A549 (cell line): Measurements from ENCODE around the gene AFG3L2. TPM values are rescaled to one million over a fixed set of nuclear protein-coding genes. Genes with fewer than 3 reads are reported as not detected.
A peak's percentile ranks its signal among the peaks of the same experiment; 100 is the strongest.

Source experiments
- ATAC-seq, 2 experiments: fragments of 200-7000 bp in 1 of 2; fragments of >200 bp in 1 of 2; cut with Nextera tagmentation in 1 of 2; cut with Tn5 transposase in 1 of 2; 3 replicates each; pipeline versions ENCODE4 v1.8.0 to v1.9.1; 2018 to 2020; ENCODE audit warnings: mild to moderate bottlenecking in 1 of 2, moderate library complexity in 1 of 2
- CTCF ChIA-PET: fragments of 300-600 bp; sonication (Branson Sonifier 250); formaldehyde crosslinking; extraction: SDS; loops from one replicate; lab custom pipeline; 2021; ENCODE audit warnings: antibody characterized with exemption, inconsistent platforms; lab: Yijun Ruan, JAX
- POLR2A ChIA-PET: fragments of 350-600 bp; formaldehyde crosslinking; extraction: SDS; loops from one replicate; lab custom pipeline; 2021; ENCODE audit warnings: antibody characterized with exemption, inconsistent platforms; lab: Yijun Ruan, JAX
- DNase-seq, 2 experiments: peaks; one replicate each; pipeline versions ENCODE4 v3.0.0 to v3.0.0-alpha.2; 2011 to 2016; ENCODE audit warnings: low read depth in 1 of 2, low spot score in 1 of 2
- FAIRE-seq: peaks from 2 replicates; lab custom pipeline; 2011; peaks lifted over from hg19 to GRCh38; lab: Jason Lieb, UNC
- H3K27ac ChIP-seq, 2 experiments: fragments of >200 bp; sonication (Bioruptor Twin); formaldehyde crosslinking; 3 replicates each; pipeline ENCODE4 v1.5.1; 2016 to 2017
- H3K4me1 ChIP-seq: fragments of >200 bp; sonication (Bioruptor Twin); formaldehyde crosslinking; 3 replicates; pipeline ENCODE4 v1.6.1; 2016
- H3K4me2 ChIP-seq: fragments of >200 bp; sonication (Bioruptor Twin); formaldehyde crosslinking; 3 replicates; pipeline ENCODE4 v1.6.1; 2016
- H3K4me3 ChIP-seq: fragments of >200 bp; sonication (Bioruptor Twin); formaldehyde crosslinking; 3 replicates; pipeline ENCODE4 v1.5.1; 2016
- H3K9me3 ChIP-seq: fragments of >200 bp; sonication (Bioruptor Twin); formaldehyde crosslinking; 3 replicates; pipeline ENCODE4 v1.6.1; 2016
- BHLHE40 ChIP-seq: IDR thresholded peaks from 2 replicates; pipeline ENCODE4 v1.6.1; 2012; ENCODE audit warnings: low read depth, low read length, inconsistent platforms
- EHF ChIP-seq: fragments of 250-450 bp; sonication (Bioruptor Pico); IDR thresholded peaks from 2 replicates; pipeline ENCODE4 v1.5.0; 2020; ENCODE audit warnings: mild to moderate bottlenecking
- EP300 ChIP-seq, 2 experiments: fragments of >200 bp; sonication (Bioruptor Twin); formaldehyde crosslinking; IDR thresholded peaks; 2 replicates in 1 of 2; 3 replicates in 1 of 2; pipeline ENCODE4 v1.6.1; 2016 to 2017
- FOSL2 ChIP-seq, 2 experiments: fragments of 450-650 bp in 1 of 2; fragments of >200 bp in 1 of 2; sonication (Bioruptor Twin) in 1 of 2; formaldehyde crosslinking; IDR thresholded peaks; 2 replicates each; pipeline versions ENCODE4 v1.5.0 to v1.6.1; 2016 to 2020; ENCODE audit warnings: mild to moderate bottlenecking in 1 of 2, moderate library complexity in 1 of 2
- HOXA7 ChIP-seq: fragments of 250-450 bp; sonication (Bioruptor Pico); IDR thresholded peaks from 2 replicates; pipeline ENCODE4 v1.5.0; 2020; ENCODE audit warnings: mild to moderate bottlenecking, moderate library complexity
- JUNB ChIP-seq: fragments of >200 bp; sonication (Bioruptor Twin); formaldehyde crosslinking; IDR thresholded peaks from 2 replicates; pipeline ENCODE4 v1.6.1; 2016
- KDM1A ChIP-seq: fragments of 200-600 bp; sonication (generic); IDR thresholded peaks from 2 replicates; pipeline ENCODE4 v1.6.1; 2016; ENCODE audit warnings: low read depth, mild to moderate bottlenecking
- MYC ChIP-seq: IDR thresholded peaks from 2 replicates; pipeline ENCODE4 v1.6.1; 2012; ENCODE audit warnings: mild to moderate bottlenecking, inconsistent platforms, low read length, improper control_type of control experiment, borderline replicate concordance
- POLR2AphosphoS2 ChIP-seq: conservative IDR thresholded peaks from 2 replicates; pipeline ENCODE4 v1.6.1; 2012; ENCODE audit warnings: low read length, improper control_type of control experiment, inconsistent platforms
- RAD21 ChIP-seq, 2 experiments: fragments of >200 bp in 1 of 2; sonication (Bioruptor Twin) in 1 of 2; formaldehyde crosslinking in 1 of 2; IDR thresholded peaks in 1 of 2; conservative IDR thresholded peaks in 1 of 2; 2 replicates in 1 of 2; 3 replicates in 1 of 2; pipeline ENCODE4 v1.6.1; 2012 to 2018; ENCODE audit warnings: inconsistent platforms in 1 of 2
- TFCP2L1 ChIP-seq: fragments of 250-450 bp; sonication (Bioruptor Pico); IDR thresholded peaks from 2 replicates; pipeline ENCODE4 v1.5.0; 2021; ENCODE audit warnings: mild to moderate bottlenecking
- TP53 ChIP-seq: fragments of 250-450 bp; sonication (Bioruptor Pico); IDR thresholded peaks from 2 replicates; pipeline ENCODE4 v1.5.0; 2021; ENCODE audit warnings: mild to moderate bottlenecking, moderate library complexity
- WGBS: methylation state at CpG from one replicate; pipeline ENCODE4 v1.1.6; 2017; ENCODE audit errors: missing lambda C conversion rate; 5-methylcytosine and 5-hydroxymethylcytosine counted together
- polyA plus RNA-seq, 4 experiments: library from polyadenylated mRNA; depleted of rRNA in 3 of 4; stranded (reverse); fragments of >200 nt; fragmentation: RNase III in 1 of 4; extraction: RNeasy Plus Mini Kit Qiagen cat#74134 plus additional on column Dnase treatment in 1 of 4; gene quantifications; 2 replicates in 3 of 4; 3 replicates in 1 of 4; pipeline ENCODE4 v1.2.3, GENCODE V29; 2011 to 2017
- TF ChIP-seq, protein P1 (sequence below): fragments of >200 bp; sonication (Bioruptor Twin); formaldehyde crosslinking; IDR thresholded peaks from 2 replicates; pipeline ENCODE4 v1.6.1; 2016
- TF ChIP-seq, protein P2 (sequence below): fragments of 450-650 bp; IDR thresholded peaks from 2 replicates; pipeline ENCODE4 v1.6.1; 2014; ENCODE audit warnings: antibody characterized with exemption
- TF ChIP-seq, protein P3 (sequence below): fragments of >200 bp; sonication (Bioruptor Twin); formaldehyde crosslinking; IDR thresholded peaks from 3 replicates; pipeline ENCODE4 v1.6.1; 2016
- TF ChIP-seq, protein P4 (sequence below): fragments of 150-350 bp; IDR thresholded peaks from 2 replicates; pipeline ENCODE4 v1.6.1; 2014; ENCODE audit warnings: low read depth, mild to moderate bottlenecking, low read length
- TF ChIP-seq, protein P5 (sequence below): fragments of 250-450 bp; sonication (Bioruptor Pico); IDR thresholded peaks from 2 replicates; pipeline ENCODE4 v1.5.0; 2021; ENCODE audit warnings: mild to moderate bottlenecking, moderate library complexity, borderline replicate concordance
- TF ChIP-seq, protein P6 (sequence below): fragments of 200-600 bp; sonication (generic); IDR thresholded peaks from 2 replicates; pipeline ENCODE4 v1.6.1; 2016; ENCODE audit warnings: antibody characterized with exemption, mild to moderate bottlenecking, moderate library complexity

AFG3L2 gene
- polyA plus RNA-seq, 2 of the 4 experiments (the other 2 are of a cell fraction), result 33.7 to 56.4 TPM

DNA sequence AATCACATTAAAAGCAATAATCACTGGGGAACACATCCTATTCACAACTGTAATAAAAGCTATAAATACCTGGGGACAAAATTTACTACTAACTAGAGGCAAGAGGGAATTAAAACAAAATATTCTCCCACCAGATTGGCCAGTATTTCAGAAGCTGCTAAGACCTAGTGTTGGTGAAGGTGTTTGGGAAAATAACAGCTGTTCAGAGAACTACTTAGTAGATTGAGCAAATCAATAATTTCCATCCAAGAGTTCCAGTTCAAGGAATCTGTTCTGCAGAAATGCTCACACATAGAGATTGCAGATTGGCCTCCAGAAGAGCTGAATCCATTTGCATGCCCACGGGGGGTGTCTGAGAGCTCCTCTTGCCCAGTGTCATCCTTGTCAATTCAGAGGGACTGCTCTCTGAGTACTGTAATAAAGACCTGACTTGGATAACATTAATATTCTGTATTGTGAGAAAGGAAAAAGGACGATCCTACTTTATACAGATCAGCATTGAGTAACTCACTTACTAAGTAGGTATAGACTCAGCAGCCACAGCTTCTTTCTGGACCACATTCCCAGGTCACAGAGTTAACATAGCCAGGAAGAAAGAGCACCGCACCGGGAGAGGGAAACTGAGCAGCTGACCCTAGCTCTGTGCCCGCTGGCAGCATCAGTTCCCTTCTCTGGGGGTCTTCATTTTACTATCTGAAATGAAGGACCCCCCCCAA is 63.3 kb downstream of the AFG3L2 start:
- DNase-seq (no peak), ATAC-seq (no peak), FAIRE-seq (no peak)
- no peak overlapping the region for H3K27ac ChIP-seq
- POLR2A ChIA-PET, result no interaction called here
- H3K4me3 ChIP-seq, result no peak overlapping the region
- 96% methylated on average over 5 of the region's 5 CpGs for WGBS
- CTCF ChIA-PET, result interaction anchor here (0.7 to 1.6 kb wide), 5 partner anchors 13 to 43 kb away, joined by 3 to 6 read pairs (median 4); no protein-coding TSS in a partner anchor
- peaks cover 20% of the 10 kb centered on the region for H3K9me3 ChIP-seq
- no peak overlapping the region for H3K4me2 ChIP-seq
- TF ChIP-seq RAD21 (conservative IDR thresholded peaks at IDR 0.05 in 1 of 2, IDR thresholded peaks at IDR 0.05 in 1 of 2) (no peak), BHLHE40 (no peak), KDM1A (no peak)
- TF ChIP-seq, protein P1, sequence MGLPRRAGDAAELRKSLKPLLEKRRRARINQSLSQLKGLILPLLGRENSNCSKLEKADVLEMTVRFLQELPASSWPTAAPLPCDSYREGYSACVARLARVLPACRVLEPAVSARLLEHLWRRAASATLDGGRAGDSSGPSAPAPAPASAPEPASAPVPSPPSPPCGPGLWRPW, result no peak
- TF ChIP-seq, protein P2, sequence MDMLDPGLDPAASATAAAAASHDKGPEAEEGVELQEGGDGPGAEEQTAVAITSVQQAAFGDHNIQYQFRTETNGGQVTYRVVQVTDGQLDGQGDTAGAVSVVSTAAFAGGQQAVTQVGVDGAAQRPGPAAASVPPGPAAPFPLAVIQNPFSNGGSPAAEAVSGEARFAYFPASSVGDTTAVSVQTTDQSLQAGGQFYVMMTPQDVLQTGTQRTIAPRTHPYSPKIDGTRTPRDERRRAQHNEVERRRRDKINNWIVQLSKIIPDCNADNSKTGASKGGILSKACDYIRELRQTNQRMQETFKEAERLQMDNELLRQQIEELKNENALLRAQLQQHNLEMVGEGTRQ, result no peak
- TF ChIP-seq, protein P3, sequence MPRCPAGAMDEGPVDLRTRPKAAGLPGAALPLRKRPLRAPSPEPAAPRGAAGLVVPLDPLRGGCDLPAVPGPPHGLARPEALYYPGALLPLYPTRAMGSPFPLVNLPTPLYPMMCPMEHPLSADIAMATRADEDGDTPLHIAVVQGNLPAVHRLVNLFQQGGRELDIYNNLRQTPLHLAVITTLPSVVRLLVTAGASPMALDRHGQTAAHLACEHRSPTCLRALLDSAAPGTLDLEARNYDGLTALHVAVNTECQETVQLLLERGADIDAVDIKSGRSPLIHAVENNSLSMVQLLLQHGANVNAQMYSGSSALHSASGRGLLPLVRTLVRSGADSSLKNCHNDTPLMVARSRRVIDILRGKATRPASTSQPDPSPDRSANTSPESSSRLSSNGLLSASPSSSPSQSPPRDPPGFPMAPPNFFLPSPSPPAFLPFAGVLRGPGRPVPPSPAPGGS, result no peak
- H3K4me1 ChIP-seq, result peaks cover 8% of the 10 kb centered on the region

DNA sequence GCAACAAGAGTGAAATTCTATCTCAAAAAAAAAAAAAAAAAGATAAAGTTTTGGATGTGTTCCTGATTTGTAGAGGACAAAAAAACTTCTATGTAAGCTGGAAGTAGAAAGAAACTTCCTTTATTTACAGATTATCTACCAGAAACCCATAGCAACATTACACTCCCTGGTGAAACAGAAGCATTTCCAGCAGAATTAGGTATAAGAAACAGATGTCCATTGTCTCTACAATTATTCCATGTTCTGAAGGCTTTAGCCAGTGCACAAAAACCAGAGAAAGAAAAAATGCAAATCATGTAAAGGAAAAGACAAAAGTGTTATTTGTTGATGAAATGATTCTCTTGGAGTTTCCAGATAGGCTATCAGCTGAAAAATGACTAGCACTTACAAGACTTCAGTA is 64.1 kb downstream of the AFG3L2 start:
- ATAC-seq (no peak), DNase-seq (no peak), FAIRE-seq (no peak)
- H3K4me2 ChIP-seq, result no peak overlapping the region
- peaks cover 8% of the 10 kb centered on the region for H3K4me1 ChIP-seq
- TF ChIP-seq HOXA7 (CRISPR knock-in tag), result no peak
- TF ChIP-seq, protein P4, sequence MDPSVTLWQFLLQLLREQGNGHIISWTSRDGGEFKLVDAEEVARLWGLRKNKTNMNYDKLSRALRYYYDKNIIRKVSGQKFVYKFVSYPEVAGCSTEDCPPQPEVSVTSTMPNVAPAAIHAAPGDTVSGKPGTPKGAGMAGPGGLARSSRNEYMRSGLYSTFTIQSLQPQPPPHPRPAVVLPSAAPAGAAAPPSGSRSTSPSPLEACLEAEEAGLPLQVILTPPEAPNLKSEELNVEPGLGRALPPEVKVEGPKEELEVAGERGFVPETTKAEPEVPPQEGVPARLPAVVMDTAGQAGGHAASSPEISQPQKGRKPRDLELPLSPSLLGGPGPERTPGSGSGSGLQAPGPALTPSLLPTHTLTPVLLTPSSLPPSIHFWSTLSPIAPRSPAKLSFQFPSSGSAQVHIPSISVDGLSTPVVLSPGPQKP, result no peak
- TF ChIP-seq, protein P5, sequence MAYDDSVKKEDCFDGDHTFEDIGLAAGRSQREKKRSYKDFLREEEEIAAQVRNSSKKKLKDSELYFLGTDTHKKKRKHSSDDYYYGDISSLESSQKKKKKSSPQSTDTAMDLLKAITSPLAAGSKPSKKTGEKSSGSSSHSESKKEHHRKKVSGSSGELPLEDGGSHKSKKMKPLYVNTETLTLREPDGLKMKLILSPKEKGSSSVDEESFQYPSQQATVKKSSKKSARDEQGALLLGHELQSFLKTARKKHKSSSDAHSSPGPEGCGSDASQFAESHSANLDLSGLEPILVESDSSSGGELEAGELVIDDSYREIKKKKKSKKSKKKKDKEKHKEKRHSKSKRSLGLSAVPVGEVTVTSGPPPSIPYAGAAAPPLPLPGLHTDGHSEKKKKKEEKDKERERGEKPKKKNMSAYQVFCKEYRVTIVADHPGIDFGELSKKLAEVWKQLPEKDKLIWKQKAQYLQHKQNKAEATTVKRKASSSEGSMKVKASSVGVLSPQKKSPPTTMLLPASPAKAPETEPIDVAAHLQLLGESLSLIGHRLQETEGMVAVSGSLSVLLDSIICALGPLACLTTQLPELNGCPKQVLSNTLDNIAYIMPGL (CRISPR knock-in tag), result no peak
- ChIA-PET CTCF (interaction anchor here (1.1 to 1.6 kb wide), 3 partner anchors 22 to 42 kb away, joined by 4 to 6 read pairs (median 5); no protein-coding TSS in a partner anchor), POLR2A (no interaction called here)
- peaks cover 20% of the 10 kb centered on the region for H3K9me3 ChIP-seq
- H3K27ac ChIP-seq, result no peak overlapping the region
- H3K4me3 ChIP-seq, result no peak overlapping the region

DNA sequence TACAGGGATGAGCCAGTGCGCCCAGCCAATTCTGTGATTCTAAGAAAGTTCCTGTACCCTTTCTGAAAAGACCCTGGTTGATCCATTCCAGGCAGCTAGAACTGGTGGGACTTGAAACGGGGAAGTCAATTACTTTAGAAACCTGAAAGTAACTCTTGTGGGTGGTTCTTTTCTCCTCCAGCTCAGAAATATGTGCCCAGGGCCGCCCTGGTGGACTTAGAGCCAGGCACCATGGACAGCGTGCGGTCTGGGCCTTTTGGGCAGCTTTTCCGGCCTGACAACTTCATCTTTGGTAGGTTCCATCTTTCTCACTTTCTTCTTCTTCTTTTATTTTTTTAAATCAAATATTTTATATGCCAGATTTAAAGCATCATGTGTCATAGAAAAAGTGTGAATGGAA is 66.3 kb downstream of the AFG3L2 start:
- Histone ChIP-seq H3K4me1 (peaks cover 8% of the 10 kb centered on the region), H3K9me3 (peaks cover 20% of the 10 kb centered on the region), H3K4me3 (no peak overlapping the region), H3K27ac (no peak overlapping the region), H3K4me2 (no peak overlapping the region)
- ChIA-PET POLR2A (no interaction called here), CTCF (interaction anchor here (1.9 to 3.8 kb wide), 2 partner anchors 17 to 39 kb away, joined by 4 to 18 read pairs; no protein-coding TSS in a partner anchor)
- TF ChIP-seq TFCP2L1, result no peak
- no peak for TF ChIP-seq FOSL2 (IDR thresholded peaks at IDR 0.05)
- no peak for TF ChIP-seq FOSL2 (CRISPR knock-in tag; IDR thresholded peaks at IDR 0.05)
- TF ChIP-seq EP300 (IDR thresholded peaks at IDR 0.05), result no peak
- no peak for TF ChIP-seq MYC
- TF ChIP-seq, protein P6, sequence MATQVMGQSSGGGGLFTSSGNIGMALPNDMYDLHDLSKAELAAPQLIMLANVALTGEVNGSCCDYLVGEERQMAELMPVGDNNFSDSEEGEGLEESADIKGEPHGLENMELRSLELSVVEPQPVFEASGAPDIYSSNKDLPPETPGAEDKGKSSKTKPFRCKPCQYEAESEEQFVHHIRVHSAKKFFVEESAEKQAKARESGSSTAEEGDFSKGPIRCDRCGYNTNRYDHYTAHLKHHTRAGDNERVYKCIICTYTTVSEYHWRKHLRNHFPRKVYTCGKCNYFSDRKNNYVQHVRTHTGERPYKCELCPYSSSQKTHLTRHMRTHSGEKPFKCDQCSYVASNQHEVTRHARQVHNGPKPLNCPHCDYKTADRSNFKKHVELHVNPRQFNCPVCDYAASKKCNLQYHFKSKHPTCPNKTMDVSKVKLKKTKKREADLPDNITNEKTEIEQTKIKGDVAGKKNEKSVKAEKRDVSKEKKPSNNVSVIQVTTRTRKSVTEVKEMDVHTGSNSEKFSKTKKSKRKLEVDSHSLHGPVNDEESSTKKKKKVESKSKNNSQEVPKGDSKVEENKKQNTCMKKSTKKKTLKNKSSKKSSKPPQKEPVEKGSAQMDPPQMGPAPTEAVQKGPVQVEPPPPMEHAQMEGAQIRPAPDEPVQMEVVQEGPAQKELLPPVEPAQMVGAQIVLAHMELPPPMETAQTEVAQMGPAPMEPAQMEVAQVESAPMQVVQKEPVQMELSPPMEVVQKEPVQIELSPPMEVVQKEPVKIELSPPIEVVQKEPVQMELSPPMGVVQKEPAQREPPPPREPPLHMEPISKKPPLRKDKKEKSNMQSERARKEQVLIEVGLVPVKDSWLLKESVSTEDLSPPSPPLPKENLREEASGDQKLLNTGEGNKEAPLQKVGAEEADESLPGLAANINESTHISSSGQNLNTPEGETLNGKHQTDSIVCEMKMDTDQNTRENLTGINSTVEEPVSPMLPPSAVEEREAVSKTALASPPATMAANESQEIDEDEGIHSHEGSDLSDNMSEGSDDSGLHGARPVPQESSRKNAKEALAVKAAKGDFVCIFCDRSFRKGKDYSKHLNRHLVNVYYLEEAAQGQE, result peak; percentile 52; the same call in 1 of the 2 replicates
- TF ChIP-seq EHF (CRISPR knock-in tag), result no peak
- TF ChIP-seq POLR2AphosphoS2, result no peak
- no peak for TF ChIP-seq JUNB
- TF ChIP-seq TP53, result no peak
- DNase-seq (no peak), ATAC-seq (no peak), FAIRE-seq (no peak)
- 95% methylated on average over 6 of the region's 6 CpGs for WGBS
